Immature natural killer cell (primary cell): Measurements from ENCODE around the gene NCF1. TPM values are rescaled to one million over a fixed set of nuclear protein-coding genes. Genes with fewer than 3 reads are reported as not detected.
"Not testable (repeated sequence)": the region's sequence is repeated elsewhere in the genome, so short reads cannot be mapped to it uniquely, and the experiment has no call there.

Experiments
- DNase-seq, 3 donors: peaks; one replicate each; pipeline ENCODE4 v3.0.0; 2022; ENCODE audit warnings: mixed read lengths in 1 of 3
- H3K27ac Mint-ChIP-seq, 6 donors: one replicate each; pipeline ENCODE4 v1.8.0; 2020; ENCODE audit warnings: mixed read lengths in 6 of 6, mild to moderate bottlenecking in 5 of 6, inconsistent platforms in 4 of 6, moderate library complexity in 3 of 6
- H3K27me3 Mint-ChIP-seq, 3 donors: one replicate each; pipeline ENCODE4 v1.8.0; 2020 to 2021; ENCODE audit warnings: low read depth in 3 of 3, mild to moderate bottlenecking in 3 of 3, mixed read lengths in 3 of 3, moderate library complexity in 3 of 3, inconsistent platforms in 1 of 3
- H3K36me3 Mint-ChIP-seq, 3 donors: one replicate each; pipeline ENCODE4 v1.8.0; 2020; ENCODE audit warnings: mixed read lengths in 3 of 3, inconsistent platforms in 2 of 3, mild to moderate bottlenecking in 2 of 3
- H3K4me1 Mint-ChIP-seq, 2 donors: one replicate each; pipeline ENCODE4 v1.8.0; 2020; ENCODE audit warnings: inconsistent platforms in 2 of 2, mild to moderate bottlenecking in 2 of 2, mixed read lengths in 2 of 2, moderate library complexity in 1 of 2
- H3K4me3 Mint-ChIP-seq, 5 donors: one replicate each; pipeline ENCODE4 v1.8.0; 2020; ENCODE audit warnings: mild to moderate bottlenecking in 5 of 5, mixed read lengths in 5 of 5, inconsistent platforms in 3 of 5, moderate library complexity in 3 of 5
- H3K9me3 Mint-ChIP-seq, 6 donors: one replicate each; pipeline ENCODE4 v1.8.0; 2020; ENCODE audit warnings: mild to moderate bottlenecking in 6 of 6, mixed read lengths in 6 of 6, inconsistent platforms in 4 of 6, moderate library complexity in 3 of 6
- polyA plus RNA-seq, 3 donors: library from polyadenylated mRNA; unstranded; fragments of 300-500 nt; fragmentation: Illumina TruSeq; gene quantifications; one replicate each; pipeline ENCODE4 v1.2.3, GENCODE V29; 2021

The NCF1 gene
- 1 to 10 TPM; 2.3 to 3.5 (median 2.8) TPM for polyA plus RNA-seq

- H3K36me3 Mint-ChIP-seq, H3K4me1 Mint-ChIP-seq, H3K27me3 Mint-ChIP-seq, DNase-seq, H3K4me3 Mint-ChIP-seq, H3K27ac Mint-ChIP-seq, H3K9me3 Mint-ChIP-seq: not testable (repeated sequence)
These were observed at the start of gene NCF1 for GRCh38 chr7:74773760-74774750. Gene NCF1, plus strand, starts transcription at chr7:74774011. Its CDS starts 21 bp downstream, at chr7:74774032.

GRCh38 chr7:74725840-74726239 is 48.0 kb upstream of the NCF1 start:
- Mint-ChIP-seq H3K4me1 (peaks cover 0 to 6% of the 10 kb centered on the region in 2 donors), H3K9me3 (no peaks in the 10 kb centered on the region), H3K27me3 (no peaks in the 10 kb centered on the region), H3K36me3 (peaks cover 5 to 14% (median 8%) of the 10 kb centered on the region in 3 donors), H3K27ac (peak overlapping the region in 1 of 6 donors; percentile 51), H3K4me3 (no peak overlapping the region)
- no peak for DNase-seq

GRCh38 chr7:74726309-74727101 is 47.3 kb upstream of the NCF1 start:
- peaks cover 0 to 6% of the 10 kb centered on the region in 2 donors for H3K4me1 Mint-ChIP-seq
- no peak for DNase-seq
- H3K27me3 Mint-ChIP-seq: peaks cover 0 to 2% (median 0%) of the 10 kb centered on the region in 3 donors
- peak overlapping the region in 2 of 6 donors; percentile 26 to 51 for H3K27ac Mint-ChIP-seq
- H3K4me3 Mint-ChIP-seq: no peak overlapping the region
- peaks cover 5 to 14% (median 8%) of the 10 kb centered on the region in 3 donors for H3K36me3 Mint-ChIP-seq
- H3K9me3 Mint-ChIP-seq: no peaks in the 10 kb centered on the region

GRCh38 chr7:74728686-74729085 is 45.1 kb upstream of the NCF1 start:
- H3K27me3 Mint-ChIP-seq, H3K36me3 Mint-ChIP-seq, DNase-seq, H3K9me3 Mint-ChIP-seq, H3K4me1 Mint-ChIP-seq, H3K4me3 Mint-ChIP-seq, H3K27ac Mint-ChIP-seq: not testable (repeated sequence)

GRCh38 chr7:74730186-74730585 is 43.6 kb upstream of the NCF1 start:
- H3K27me3 Mint-ChIP-seq, H3K36me3 Mint-ChIP-seq, DNase-seq, H3K4me1 Mint-ChIP-seq, H3K4me3 Mint-ChIP-seq, H3K9me3 Mint-ChIP-seq, H3K27ac Mint-ChIP-seq: not testable (repeated sequence)

- DNase-seq, H3K36me3 Mint-ChIP-seq, H3K9me3 Mint-ChIP-seq, H3K4me3 Mint-ChIP-seq, H3K27me3 Mint-ChIP-seq, H3K4me1 Mint-ChIP-seq, H3K27ac Mint-ChIP-seq: not testable (repeated sequence)
These were observed 33.7 kb upstream of the NCF1 start for GRCh38 chr7:74739974-74740703.

GRCh38 chr7:74743936-74744557 is 29.8 kb upstream of the NCF1 start:
- not testable (repeated sequence) for H3K27me3 Mint-ChIP-seq, H3K4me1 Mint-ChIP-seq, H3K27ac Mint-ChIP-seq, H3K9me3 Mint-ChIP-seq, H3K36me3 Mint-ChIP-seq, DNase-seq, H3K4me3 Mint-ChIP-seq

GRCh38 chr7:74753921-74754482 is 19.8 kb upstream of the NCF1 start:
- not testable (repeated sequence) for DNase-seq, H3K4me3 Mint-ChIP-seq, H3K27me3 Mint-ChIP-seq, H3K27ac Mint-ChIP-seq, H3K4me1 Mint-ChIP-seq, H3K9me3 Mint-ChIP-seq, H3K36me3 Mint-ChIP-seq

GRCh38 chr7:74756673-74757072 is 17.1 kb upstream of the NCF1 start:
- H3K4me1 Mint-ChIP-seq, H3K27ac Mint-ChIP-seq, H3K4me3 Mint-ChIP-seq, H3K9me3 Mint-ChIP-seq, DNase-seq, H3K36me3 Mint-ChIP-seq, H3K27me3 Mint-ChIP-seq: not testable (repeated sequence)

GRCh38 chr7:74758268-74758667 is 15.5 kb upstream of the NCF1 start:
- not testable (repeated sequence) for H3K36me3 Mint-ChIP-seq, H3K9me3 Mint-ChIP-seq, H3K4me3 Mint-ChIP-seq, DNase-seq, H3K4me1 Mint-ChIP-seq, H3K27me3 Mint-ChIP-seq, H3K27ac Mint-ChIP-seq

- not testable (repeated sequence) for H3K4me3 Mint-ChIP-seq, DNase-seq, H3K27me3 Mint-ChIP-seq, H3K4me1 Mint-ChIP-seq, H3K9me3 Mint-ChIP-seq, H3K27ac Mint-ChIP-seq, H3K36me3 Mint-ChIP-seq
These were observed 14.8 kb upstream of the NCF1 start for GRCh38 chr7:74758982-74759381.

GRCh38 chr7:74765205-74765918 is 8.4 kb upstream of the NCF1 start:
- H3K4me1 Mint-ChIP-seq, DNase-seq, H3K27ac Mint-ChIP-seq, H3K27me3 Mint-ChIP-seq, H3K4me3 Mint-ChIP-seq, H3K36me3 Mint-ChIP-seq, H3K9me3 Mint-ChIP-seq: not testable (repeated sequence)

GRCh38 chr7:74766509-74766908 is 7.3 kb upstream of the NCF1 start:
- not testable (repeated sequence) for H3K9me3 Mint-ChIP-seq, H3K27me3 Mint-ChIP-seq, DNase-seq, H3K4me3 Mint-ChIP-seq, H3K4me1 Mint-ChIP-seq, H3K27ac Mint-ChIP-seq, H3K36me3 Mint-ChIP-seq
